T-helper 22 cell (primary cell): ENCODE measurements around the gene CYP4F2.
"Not testable (repeated sequence)": the region's sequence is repeated elsewhere in the genome, so short reads cannot be mapped to it uniquely, and the experiment has no call there.

ENCODE experiments used
- DNase-seq: peaks from one replicate; pipeline ENCODE4 v3.0.0-alpha.2; 2020; ENCODE audit warnings: low read depth

CYP4F2 gene

GRCh38 chr19:15846923-15847322 lies 51.0 kb downstream of the CYP4F2 start:
- no peak for DNase-seq

- DNase-seq = not testable (repeated sequence)
Observed at GRCh38 chr19:15843894-15844222, 54.0 kb downstream of the CYP4F2 start.

- DNase-seq = no peak
Observed at GRCh38 chr19:15843203-15843893, 54.5 kb downstream of the CYP4F2 start.

- DNase-seq = no peak
Observed at GRCh38 chr19:15841875-15842569, 55.9 kb downstream of the CYP4F2 start.

GRCh38 chr19:15840833-15841232 lies 57.0 kb downstream of the CYP4F2 start:
- DNase-seq = no peak

- DNase-seq = not testable (repeated sequence)
Observed at GRCh38 chr19:15839888-15840287, 58.0 kb downstream of the CYP4F2 start.

- DNase-seq = no peak
Observed at GRCh38 chr19:15838351-15838750, 59.5 kb downstream of the CYP4F2 start.

GRCh38 chr19:15837221-15837731 lies 60.6 kb downstream of the CYP4F2 start:
- no peak for DNase-seq

GRCh38 chr19:15836330-15837220 lies 61.3 kb downstream of the CYP4F2 start:
- peak; percentile 92 for DNase-seq

GRCh38 chr19:15835565-15836329 lies 62.1 kb downstream of the CYP4F2 start:
- peak; percentile 65 for DNase-seq

GRCh38 chr19:15834232-15834631 lies 63.6 kb downstream of the CYP4F2 start:
- not testable (repeated sequence) for DNase-seq

GRCh38 chr19:15831626-15832025 lies 66.2 kb downstream of the CYP4F2 start:
- no peak for DNase-seq

- no peak for DNase-seq
Observed at GRCh38 chr19:15829786-15830185, 68.1 kb downstream of the CYP4F2 start.

- DNase-seq = no peak
Observed at GRCh38 chr19:15829306-15829698, 68.6 kb downstream of the CYP4F2 start.

GRCh38 chr19:15828611-15829305 lies 69.1 kb downstream of the CYP4F2 start:
- DNase-seq = not testable (repeated sequence)

- no peak for DNase-seq
Observed at GRCh38 chr19:15828121-15828610, 69.7 kb downstream of the CYP4F2 start.
